Body of pancreas (tissue), 4 donors: ENCODE data around the gene TEF. TPM values are rescaled to one million over a fixed set of nuclear protein-coding genes. Genes with fewer than 3 reads are reported as not detected.

ENCODE experiments used
- ATAC-seq: fragments of 150-250 bp; one replicate; pipeline ENCODE4 v1.9.1; 2016
- DNase-seq, 4 donors: peaks; one replicate each; pipeline ENCODE4 v3.0.0-alpha.2; 2019
- H3K27ac ChIP-seq, 4 donors: fragments of 200-600 bp; sonication (generic); 1 replicate in 3 of 4; 2 replicates in 1 of 4; pipeline versions ENCODE4 v1.5.1 to v1.6.1; 2016 to 2019; ENCODE audit warnings: mild to moderate bottlenecking in 1 of 4, mixed read lengths in 1 of 4, moderate library complexity in 1 of 4
- H3K27me3 ChIP-seq, 2 donors: fragments of 200-600 bp; sonication (generic); one replicate each; pipeline ENCODE4 v1.6.0; 2016; ENCODE audit warnings: mild to moderate bottlenecking in 1 of 2
- H3K36me3 ChIP-seq, 2 donors: fragments of 200-600 bp; sonication (generic); replicated peaks in 1 of 2; 2 replicates each; pipeline ENCODE4 v1.5.1; 2016; ENCODE audit warnings: low read depth in 2 of 2; ENCODE audit not compliant: insufficient read depth in 1 of 2
- H3K4me1 ChIP-seq: fragments of 200-600 bp; sonication (generic); one replicate; pipeline ENCODE4 v1.6.0; 2016
- H3K4me3 ChIP-seq, 2 donors: fragments of 200-600 bp; sonication (generic); 1 replicate in 1 of 2; 2 replicates in 1 of 2; pipeline ENCODE4 v1.5.1; 2016 to 2019
- H3K9me3 ChIP-seq, 3 donors: fragments of 200-600 bp; sonication (generic); 1 replicate in 2 of 3; 2 replicates in 1 of 3; pipeline ENCODE4 v1.5.1; 2016
- CTCF ChIP-seq, 7 experiments: fragments of 450-650 bp in 4 of 7; fragments of 200-600 bp in 3 of 7; sonication (generic) in 3 of 7; IDR thresholded peaks; one replicate each; pipeline ENCODE4 v1.5.1; 2016 to 2019; ENCODE audit warnings: antibody characterized with exemption in 7 of 7
- POLR2A ChIP-seq, 3 donors: fragments of 450-650 bp; IDR thresholded peaks; one replicate each; pipeline ENCODE4 v1.6.1; 2016; ENCODE audit warnings: antibody characterized with exemption in 3 of 3, mild to moderate bottlenecking in 2 of 3
- WGBS, 2 donors: methylation state at CpG; one replicate each; pipeline ENCODE4 v1.1.5; 2017; 5-methylcytosine and 5-hydroxymethylcytosine counted together
- intact Hi-C: fragments of 100-400 bp; cut with DNase I; formaldehyde crosslinking; loops from one replicate; pipeline ENCODE4 v1.15.1; 2023
- total RNA-seq, 2 donors: library from RNA; depleted of rRNA; stranded (reverse); fragments of >200 nt; gene quantifications; one replicate each; pipeline ENCODE4 v1.1.0, GENCODE V29; 2016

The TEF gene
- total RNA-seq, 2 donors from 2014 or later, result 10.9 to 29.0 TPM

DNA sequence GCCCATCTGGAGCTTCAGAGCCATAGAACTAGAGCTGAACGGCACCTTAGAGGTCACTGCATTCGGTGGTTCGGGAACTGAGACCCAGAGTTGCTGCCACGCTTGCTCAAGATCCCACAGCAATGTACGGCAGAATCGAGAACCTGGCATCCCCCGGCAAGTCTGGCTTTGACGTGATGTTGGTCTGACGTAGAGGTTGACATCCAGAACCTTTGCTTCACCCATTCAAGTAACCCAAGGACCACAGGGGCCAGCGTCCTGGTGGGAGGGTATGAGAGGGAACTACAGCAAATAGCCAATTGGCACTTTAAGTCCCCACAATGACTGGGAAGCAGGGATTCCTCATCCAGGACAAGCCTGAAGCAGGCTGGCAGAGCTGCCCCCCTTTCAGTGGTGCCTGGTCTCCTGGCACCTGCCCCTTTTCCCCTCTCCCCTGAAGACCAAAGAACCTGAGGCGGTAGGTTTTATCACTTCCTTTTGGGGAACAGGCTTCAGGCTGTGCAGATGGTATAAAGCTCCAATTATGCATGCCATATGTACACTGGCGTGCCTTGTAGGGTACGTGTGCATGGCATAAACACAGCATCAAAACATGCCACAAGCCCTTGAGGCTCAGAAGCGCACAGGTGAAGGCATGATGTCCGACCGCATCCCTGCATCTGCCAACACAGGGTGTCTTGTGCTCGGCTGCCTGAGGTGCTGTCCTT lies 15.3 kb upstream of the TEF start:
- H3K27me3 ChIP-seq, result no peaks in the 10 kb centered on the region
- intact Hi-C loops, result no loop called here
- ATAC-seq (no peak), DNase-seq (no peak)
- H3K9me3 ChIP-seq, result no peaks in the 10 kb centered on the region
- TF ChIP-seq POLR2A (IDR thresholded peaks at IDR 0.05), result no peak
- TF ChIP-seq CTCF (IDR thresholded peaks at IDR 0.05), result no peak
- H3K36me3 ChIP-seq, result no peaks in the 10 kb centered on the region
- WGBS, 2 donors, result 51 to 72% methylated on average over 9 to 17 of the region's 17 CpGs
- H3K4me3 ChIP-seq, result no peak overlapping the region
- H3K4me1 ChIP-seq, result peaks cover 63% of the 10 kb centered on the region
- peak overlapping the region; percentile 52 to 92 (median 90) for H3K27ac ChIP-seq

- Histone ChIP-seq H3K9me3 (no peaks in the 10 kb centered on the region), H3K36me3 (no peaks in the 10 kb centered on the region), H3K27me3 (no peaks in the 10 kb centered on the region), H3K4me1 (peaks cover 67% of the 10 kb centered on the region), H3K27ac (peak overlapping the region; percentile 89 to 92 (median 90)), H3K4me3 (peak overlapping the region; percentile 30 to 31)
- intact Hi-C loops, result no loop called here
- DNase-seq, result peak; percentile 98 to 100 (median 99)
- 3% methylated on average over 4 to 21 of the region's 21 CpGs for WGBS, 2 donors
- TF ChIP-seq POLR2A (IDR thresholded peaks at IDR 0.05) (peak; percentile 95 to 96 (median 96)), CTCF (IDR thresholded peaks at IDR 0.05) (peak in 5 of 7 experiments; percentile 8 to 63 (median 51))
- peak; percentile 90 for ATAC-seq
Observed at GRCh38 chr22:41367039-41367679, 14.6 kb upstream of the TEF start.

DNA sequence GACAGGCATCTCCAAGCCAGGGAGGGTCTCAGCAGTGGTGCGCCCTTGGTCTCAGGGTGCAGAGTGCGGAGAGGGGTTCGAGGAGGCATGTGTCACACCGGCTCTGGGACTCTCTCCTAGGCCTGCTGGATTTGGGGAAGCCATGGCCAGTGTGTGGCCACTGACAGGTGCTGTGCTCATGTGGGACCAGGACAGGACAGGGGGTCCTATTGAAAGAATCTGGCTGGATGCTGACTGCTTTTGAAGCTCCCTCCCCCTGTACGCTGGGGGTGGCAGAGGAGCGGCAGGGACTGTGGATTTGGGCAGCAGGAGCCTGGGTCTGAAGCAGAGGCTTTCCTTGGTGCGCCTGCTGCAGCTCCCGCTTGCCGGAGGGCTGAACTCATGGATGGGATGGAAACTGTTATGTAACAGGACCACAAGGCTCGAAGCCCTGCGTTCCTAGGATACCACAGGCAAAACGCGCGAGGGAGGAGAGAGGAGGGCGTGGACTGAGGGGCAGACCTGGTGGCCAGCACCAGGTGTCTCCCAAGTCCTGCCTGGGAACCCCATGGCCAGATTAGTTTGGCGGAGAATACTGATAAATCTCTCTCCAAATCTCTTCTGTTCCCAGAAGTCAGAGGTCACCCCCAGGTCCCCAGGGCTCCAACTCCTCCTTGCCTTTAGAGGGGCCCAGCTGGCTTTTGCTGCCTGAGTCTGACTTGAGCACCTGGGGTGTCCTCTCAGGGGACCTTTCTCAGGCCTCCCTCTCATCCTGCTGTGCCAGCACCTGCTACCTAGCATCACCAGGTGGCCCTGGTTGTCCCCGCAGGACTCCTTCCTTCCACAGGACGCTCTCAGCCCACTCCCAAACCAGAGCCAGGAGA lies 13.8 kb upstream of the TEF start:
- ATAC-seq (peak; percentile 25), DNase-seq (peak; percentile 63 to 77 (median 74))
- Histone ChIP-seq H3K27me3 (no peaks in the 10 kb centered on the region), H3K27ac (peak overlapping the region; percentile 89 to 92 (median 90)), H3K36me3 (no peaks in the 10 kb centered on the region), H3K4me3 (peak overlapping the region; percentile 30 to 31), H3K4me1 (peaks cover 67% of the 10 kb centered on the region), H3K9me3 (no peaks in the 10 kb centered on the region)
- peak in 2 of 7 experiments; percentile 7 to 14 for TF ChIP-seq CTCF (IDR thresholded peaks at IDR 0.05)
- no peak for TF ChIP-seq POLR2A (IDR thresholded peaks at IDR 0.05)
- WGBS, 2 donors, result 13 to 15% methylated on average over 9 to 18 of the region's 18 CpGs
- intact Hi-C loops, result no loop called here

DNA sequence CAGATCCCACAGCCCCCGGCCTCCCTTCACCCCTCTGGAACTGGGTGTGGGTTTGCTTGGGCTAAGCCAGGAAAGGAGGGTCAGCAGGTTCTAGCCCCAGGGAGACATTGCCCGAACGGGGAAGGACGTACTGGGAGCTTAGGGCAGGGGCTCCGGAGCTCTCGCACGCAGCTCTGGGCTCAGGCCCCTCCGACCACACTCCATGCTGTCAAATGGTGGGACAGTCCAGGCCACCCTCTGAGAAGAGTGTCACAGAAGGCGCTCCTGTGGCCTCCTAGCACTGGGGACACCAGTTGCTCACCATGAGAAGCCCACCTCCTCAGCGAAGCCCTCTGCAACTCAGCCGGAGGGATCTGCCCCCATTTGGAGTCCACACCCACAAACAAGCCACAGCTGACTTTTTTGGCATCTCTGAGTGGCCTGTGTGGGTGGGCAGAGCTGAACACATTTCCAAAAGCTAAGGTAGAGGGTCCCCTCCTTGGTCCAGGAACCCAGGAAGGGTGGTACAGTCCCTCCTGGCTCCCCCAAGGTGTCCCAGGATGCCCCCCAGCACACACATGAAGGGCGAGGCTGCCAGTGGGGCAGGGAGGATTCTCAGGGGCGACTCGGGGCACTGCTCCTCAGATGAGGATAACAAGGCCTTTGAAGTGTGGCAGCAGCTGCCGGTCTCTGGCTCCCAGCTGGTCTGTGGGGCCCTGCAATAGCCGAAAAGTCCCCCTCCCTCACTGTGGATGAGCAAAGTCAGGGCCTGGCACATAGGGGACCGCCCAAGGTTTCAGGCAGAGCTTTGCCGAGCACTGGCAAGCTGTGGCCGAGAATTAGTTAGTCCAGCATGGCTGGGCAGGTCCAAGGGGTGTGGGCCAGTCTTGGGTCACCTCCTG lies 13.0 kb upstream of the TEF start:
- ATAC-seq (no peak), DNase-seq (peak in 3 of 4 donors; percentile 32 to 40 (median 39))

More for the DNA sequence above, 13.0 kb upstream of the TEF start:
- Histone ChIP-seq H3K4me1 (peaks cover 67% of the 10 kb centered on the region), H3K4me3 (peak overlapping the region; percentile 30 to 31), H3K9me3 (no peaks in the 10 kb centered on the region), H3K27me3 (no peaks in the 10 kb centered on the region), H3K27ac (peak overlapping the region; percentile 89 to 92 (median 90)), H3K36me3 (no peaks in the 10 kb centered on the region)
- TF ChIP-seq CTCF (IDR thresholded peaks at IDR 0.05) (no peak), POLR2A (IDR thresholded peaks at IDR 0.05) (no peak)
- 30% methylated on average over 2 to 19 of the region's 19 CpGs for WGBS, 2 donors
- intact Hi-C loops, result no loop called here
